ENCODE results near the gene STX16.

The STX16 gene

DNA sequence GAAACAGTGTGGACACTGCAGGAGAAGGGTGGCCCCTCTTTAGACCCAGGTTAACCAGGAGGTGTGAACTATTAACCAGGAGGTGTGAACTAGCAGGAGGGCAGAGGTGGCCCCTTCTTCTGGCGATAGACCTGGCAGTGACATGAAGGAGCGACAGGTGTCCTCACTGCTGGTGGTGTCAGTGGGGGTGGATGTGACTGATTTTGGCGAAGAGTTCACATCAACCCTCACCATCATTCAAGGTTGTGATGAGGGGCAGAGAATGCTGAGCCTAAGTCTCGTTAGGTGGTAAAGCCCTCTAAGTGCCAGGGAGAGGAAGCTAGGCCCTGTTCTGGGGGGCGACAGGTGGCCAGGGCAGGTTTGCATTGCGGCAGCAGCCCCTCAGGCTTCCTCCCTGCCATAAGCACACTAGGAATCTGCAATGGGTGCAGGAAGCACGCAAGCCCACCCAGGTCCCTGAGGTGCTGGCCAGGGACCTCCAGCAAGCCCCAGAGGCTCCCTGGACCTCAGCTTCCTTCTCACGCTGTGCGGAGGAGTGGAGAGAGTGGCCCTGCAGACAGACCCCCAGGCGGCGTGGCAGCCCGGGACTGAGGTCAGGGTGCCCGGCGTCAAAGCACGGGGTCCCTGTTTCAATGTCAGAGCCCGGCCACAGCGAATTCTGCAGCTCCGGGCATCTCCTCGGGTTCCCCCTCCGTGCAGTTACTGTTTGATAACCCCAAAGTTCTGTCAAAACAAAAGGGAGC, 55.2 kb downstream of the STX16 start:
- CTCF ChIA-PET: interaction anchor here (0.7 kb wide), 1 partner anchor 10 kb away, joined by 4 read pairs; no protein-coding TSS in a partner anchor
- TF ChIP-seq, protein P1, sequence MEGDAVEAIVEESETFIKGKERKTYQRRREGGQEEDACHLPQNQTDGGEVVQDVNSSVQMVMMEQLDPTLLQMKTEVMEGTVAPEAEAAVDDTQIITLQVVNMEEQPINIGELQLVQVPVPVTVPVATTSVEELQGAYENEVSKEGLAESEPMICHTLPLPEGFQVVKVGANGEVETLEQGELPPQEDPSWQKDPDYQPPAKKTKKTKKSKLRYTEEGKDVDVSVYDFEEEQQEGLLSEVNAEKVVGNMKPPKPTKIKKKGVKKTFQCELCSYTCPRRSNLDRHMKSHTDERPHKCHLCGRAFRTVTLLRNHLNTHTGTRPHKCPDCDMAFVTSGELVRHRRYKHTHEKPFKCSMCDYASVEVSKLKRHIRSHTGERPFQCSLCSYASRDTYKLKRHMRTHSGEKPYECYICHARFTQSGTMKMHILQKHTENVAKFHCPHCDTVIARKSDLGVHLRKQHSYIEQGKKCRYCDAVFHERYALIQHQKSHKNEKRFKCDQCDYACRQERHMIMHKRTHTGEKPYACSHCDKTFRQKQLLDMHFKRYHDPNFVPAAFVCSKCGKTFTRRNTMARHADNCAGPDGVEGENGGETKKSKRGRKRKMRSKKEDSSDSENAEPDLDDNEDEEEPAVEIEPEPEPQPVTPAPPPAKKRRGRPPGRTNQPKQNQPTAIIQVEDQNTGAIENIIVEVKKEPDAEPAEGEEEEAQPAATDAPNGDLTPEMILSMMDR (conservative IDR thresholded peaks at IDR 0.05; ENCODE audit: low read depth): no peak
- POLR2A ChIA-PET (ENCODE audit: low non-redundant PET): no interaction called here
- DNase-seq (ENCODE audit: low spot score): no peak
- H3K27ac ChIP-seq: no peak overlapping the region

DNA sequence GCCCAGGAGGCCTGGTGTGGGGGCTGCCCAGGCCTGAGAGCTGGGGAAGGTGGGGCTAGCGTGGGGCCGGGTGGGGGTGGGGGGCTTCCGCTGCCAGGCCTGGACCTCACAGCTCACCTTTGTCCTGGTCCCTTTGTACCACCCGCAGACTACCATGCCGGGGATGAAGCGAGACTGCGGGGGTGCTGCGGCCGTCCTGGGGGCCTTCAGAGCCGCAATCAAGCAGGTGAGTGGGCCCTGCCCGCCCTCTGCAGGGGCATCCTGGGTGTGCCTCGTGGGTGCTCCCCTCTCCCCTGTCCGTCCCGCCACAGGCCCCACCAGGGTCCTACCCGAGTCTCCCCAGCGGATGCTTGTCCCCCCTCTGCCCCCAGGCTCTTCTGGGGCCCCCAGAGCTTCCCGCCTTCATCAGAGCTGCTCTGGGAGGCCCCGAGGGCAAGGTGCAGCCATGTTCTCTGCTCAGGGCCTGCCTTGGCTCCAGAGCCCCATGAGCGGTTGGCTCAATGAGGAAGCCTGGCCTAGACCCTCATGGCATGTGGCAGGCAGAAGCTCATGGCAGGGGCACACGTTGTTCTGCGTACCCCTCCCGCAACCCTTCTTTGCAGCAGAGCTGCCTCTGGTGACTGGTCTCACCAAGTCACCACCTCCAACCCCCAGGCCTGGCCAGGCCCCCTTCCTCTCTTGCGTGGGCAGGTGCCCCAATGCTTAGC, 56.0 kb downstream of the STX16 start:
- H3K27ac ChIP-seq: no peak overlapping the region
- DNase-seq (ENCODE audit: low spot score): no peak
- ChIA-PET CTCF (no interaction called here), POLR2A (ENCODE audit: low non-redundant PET) (no interaction called here)
- TF ChIP-seq, protein P1 (conservative IDR thresholded peaks at IDR 0.05; ENCODE audit: low read depth): no peak

DNA sequence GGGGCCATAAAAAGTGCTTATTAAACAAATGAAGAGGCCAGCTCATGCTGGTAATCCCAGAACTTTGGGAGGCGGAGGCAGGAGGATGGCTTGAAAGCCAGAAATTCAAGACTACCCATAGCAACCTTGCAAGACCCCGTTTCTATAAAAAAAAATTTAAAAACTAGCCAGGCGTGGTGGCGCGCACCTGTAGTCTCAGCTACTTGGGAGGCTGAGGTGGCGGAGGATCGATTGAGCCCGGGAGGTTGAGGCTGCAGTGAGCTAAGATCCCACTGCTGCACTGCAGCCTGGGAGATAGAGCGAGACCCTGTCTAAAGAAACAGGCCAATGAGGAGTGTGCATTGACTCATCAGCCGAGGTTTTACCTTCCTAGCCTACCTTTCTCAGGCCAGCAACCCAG, 56.7 kb downstream of the STX16 start:
- TF ChIP-seq, protein P1 (conservative IDR thresholded peaks at IDR 0.05; ENCODE audit: low read depth): no peak
- no peak overlapping the region for H3K27ac ChIP-seq
- DNase-seq (ENCODE audit: low spot score): no peak
- ChIA-PET POLR2A (ENCODE audit: low non-redundant PET) (no interaction called here), CTCF (no interaction called here)

DNA sequence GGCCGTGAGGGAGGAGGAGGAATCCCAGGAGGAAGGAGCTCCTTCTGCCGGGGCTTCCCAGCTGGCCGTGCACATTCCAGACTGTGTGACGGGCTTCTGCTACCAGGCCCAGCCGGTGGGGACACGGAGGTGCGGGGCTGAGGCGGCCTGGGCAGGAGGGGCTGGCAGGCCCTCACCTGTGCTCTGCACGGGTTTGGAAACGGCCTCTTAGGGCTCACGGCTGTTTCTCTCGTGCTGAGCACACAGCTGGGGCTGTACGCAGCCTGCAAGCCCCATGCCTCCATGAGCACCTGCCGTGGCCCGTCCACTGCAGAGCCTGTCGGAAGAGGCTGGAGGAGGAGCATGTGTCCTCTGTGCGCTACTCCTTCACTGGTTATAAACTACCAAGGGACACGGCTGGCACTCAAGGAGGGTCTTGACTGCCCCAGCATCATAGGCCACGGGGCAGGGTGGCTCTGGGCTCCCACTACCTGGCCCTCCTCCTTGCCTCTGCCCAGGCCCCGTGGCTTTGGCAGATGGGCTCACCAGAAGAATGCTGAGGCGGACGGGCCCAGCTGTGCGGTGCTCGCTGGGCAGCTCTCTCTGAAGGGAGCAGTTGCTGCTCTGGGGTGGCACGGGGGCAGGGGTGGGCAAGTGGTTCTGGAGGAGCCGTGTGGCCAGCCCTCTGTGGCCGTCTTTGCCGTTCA, 57.3 kb downstream of the STX16 start:
- CTCF ChIA-PET: no interaction called here
- POLR2A ChIA-PET (ENCODE audit: low non-redundant PET): no interaction called here
- TF ChIP-seq, protein P1 (conservative IDR thresholded peaks at IDR 0.05; ENCODE audit: low read depth): no peak
- H3K27ac ChIP-seq: no peak overlapping the region
- no peak for DNase-seq (ENCODE audit: low spot score)

DNA sequence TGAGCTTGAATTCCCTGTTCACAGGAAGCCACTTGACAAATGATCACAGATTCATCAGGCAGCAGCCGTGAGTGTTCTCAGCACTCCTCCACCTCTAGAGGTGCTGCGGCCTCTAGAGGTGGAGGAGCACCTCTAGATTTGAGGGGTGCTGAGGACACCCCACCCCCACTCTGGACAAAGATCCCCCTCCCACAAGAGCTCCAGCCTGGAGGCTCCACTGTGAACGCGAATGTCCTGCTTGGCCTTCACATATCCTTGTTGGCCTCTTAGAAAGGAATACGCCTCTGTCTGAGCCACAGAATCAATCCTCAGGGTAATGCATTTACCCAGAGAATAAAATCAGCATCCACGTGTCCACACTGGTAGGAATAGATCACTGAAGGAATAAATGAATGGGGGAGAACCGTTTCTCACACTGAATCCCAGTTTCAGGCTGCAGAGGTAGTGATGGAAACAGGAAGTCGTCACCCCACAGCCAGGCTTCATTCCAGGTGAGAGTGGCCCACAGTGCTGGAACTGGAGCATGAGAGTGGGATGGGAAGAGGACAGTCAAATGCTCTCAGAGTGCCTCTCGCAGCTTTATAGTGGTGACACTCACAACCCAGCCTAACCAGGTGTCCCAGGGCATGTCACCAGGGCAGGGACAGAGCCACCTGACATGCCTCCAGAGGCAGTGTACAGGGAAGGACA, 58.1 kb downstream of the STX16 start:
- no peak for DNase-seq (ENCODE audit: low spot score)
- TF ChIP-seq, protein P1 (conservative IDR thresholded peaks at IDR 0.05; ENCODE audit: low read depth): no peak
- ChIA-PET CTCF (no interaction called here), POLR2A (ENCODE audit: low non-redundant PET) (no interaction called here)
- no peak overlapping the region for H3K27ac ChIP-seq

DNA sequence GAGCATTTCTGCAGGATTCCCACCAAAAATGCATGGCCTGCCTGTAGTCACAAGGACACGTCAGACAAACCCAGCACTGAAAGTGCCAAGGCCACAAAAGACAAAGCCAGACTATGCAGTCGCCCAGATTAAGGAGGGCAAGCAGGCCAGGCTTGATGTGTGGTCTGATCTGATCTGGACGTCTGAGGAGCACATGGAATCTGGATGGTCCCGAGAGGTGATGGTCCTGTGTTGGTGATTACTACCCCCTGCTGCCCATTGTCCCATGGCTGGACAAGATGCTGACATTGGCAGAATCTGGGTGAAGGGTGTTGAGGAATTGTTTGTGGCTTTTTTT, 58.6 kb downstream of the STX16 start:
- TF ChIP-seq, protein P1 (conservative IDR thresholded peaks at IDR 0.05; ENCODE audit: low read depth): no peak
- no peak overlapping the region for H3K27ac ChIP-seq
- CTCF ChIA-PET: no interaction called here
- POLR2A ChIA-PET (ENCODE audit: low non-redundant PET): no interaction called here
- DNase-seq (ENCODE audit: low spot score): no peak
